Neural cell (in vitro differentiated cells): ENCODE measurements around the gene SRP54.

ENCODE experiments used
- EP300 ChIP-seq: fragments of 450-650 bp; conservative IDR thresholded peaks from 2 replicates; pipeline ENCODE4 v1.6.1; 2014; ENCODE audit warnings: antibody characterized with exemption, mild to moderate bottlenecking, moderate library complexity; ENCODE audit not compliant: poor library complexity, severe bottlenecking
- EZH2 ChIP-seq: fragments of 200-600, 300-800 bp; shearing (Covaris generic), sonication (generic); IDR thresholded peaks from 2 replicates; pipeline ENCODE4 v1.6.1; 2014; ENCODE audit warnings: antibody characterized with exemption, low read length, borderline replicate concordance, mild to moderate bottlenecking; ENCODE audit not compliant: insufficient read depth, poor library complexity, severe bottlenecking
- POLR2AphosphoS5 ChIP-seq: IDR thresholded peaks from 2 replicates; pipeline ENCODE4 v1.6.1; 2012
- RAD21 ChIP-seq: fragments of 450-650 bp; conservative IDR thresholded peaks from 2 replicates; pipeline ENCODE4 v1.6.1; 2014; ENCODE audit warnings: antibody characterized with exemption, mild to moderate bottlenecking, moderate library complexity
- TAF1 ChIP-seq: IDR thresholded peaks from 2 replicates; pipeline ENCODE4 v1.6.1; 2012; ENCODE audit warnings: low read depth
- TF ChIP-seq, protein P1 (sequence below): fragments of 450-650 bp; IDR thresholded peaks from 2 replicates; pipeline ENCODE4 v1.5.1; 2014; ENCODE audit warnings: antibody characterized with exemption, mild to moderate bottlenecking, moderate library complexity; ENCODE audit not compliant: poor library complexity, severe bottlenecking
- TF ChIP-seq, protein P2 (sequence below): IDR thresholded peaks from 2 replicates; pipeline ENCODE4 v1.6.1; 2012; ENCODE audit warnings: borderline replicate concordance

GRCh38 chr14:34971801-34972200 lies 11.0 kb upstream of the SRP54 start:
- TF ChIP-seq EP300, result no peak
- TF ChIP-seq, protein P1, sequence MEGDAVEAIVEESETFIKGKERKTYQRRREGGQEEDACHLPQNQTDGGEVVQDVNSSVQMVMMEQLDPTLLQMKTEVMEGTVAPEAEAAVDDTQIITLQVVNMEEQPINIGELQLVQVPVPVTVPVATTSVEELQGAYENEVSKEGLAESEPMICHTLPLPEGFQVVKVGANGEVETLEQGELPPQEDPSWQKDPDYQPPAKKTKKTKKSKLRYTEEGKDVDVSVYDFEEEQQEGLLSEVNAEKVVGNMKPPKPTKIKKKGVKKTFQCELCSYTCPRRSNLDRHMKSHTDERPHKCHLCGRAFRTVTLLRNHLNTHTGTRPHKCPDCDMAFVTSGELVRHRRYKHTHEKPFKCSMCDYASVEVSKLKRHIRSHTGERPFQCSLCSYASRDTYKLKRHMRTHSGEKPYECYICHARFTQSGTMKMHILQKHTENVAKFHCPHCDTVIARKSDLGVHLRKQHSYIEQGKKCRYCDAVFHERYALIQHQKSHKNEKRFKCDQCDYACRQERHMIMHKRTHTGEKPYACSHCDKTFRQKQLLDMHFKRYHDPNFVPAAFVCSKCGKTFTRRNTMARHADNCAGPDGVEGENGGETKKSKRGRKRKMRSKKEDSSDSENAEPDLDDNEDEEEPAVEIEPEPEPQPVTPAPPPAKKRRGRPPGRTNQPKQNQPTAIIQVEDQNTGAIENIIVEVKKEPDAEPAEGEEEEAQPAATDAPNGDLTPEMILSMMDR, result no peak
- no peak for TF ChIP-seq TAF1
- no peak for TF ChIP-seq EZH2
- TF ChIP-seq POLR2AphosphoS5, result no peak
- TF ChIP-seq, protein P2, sequence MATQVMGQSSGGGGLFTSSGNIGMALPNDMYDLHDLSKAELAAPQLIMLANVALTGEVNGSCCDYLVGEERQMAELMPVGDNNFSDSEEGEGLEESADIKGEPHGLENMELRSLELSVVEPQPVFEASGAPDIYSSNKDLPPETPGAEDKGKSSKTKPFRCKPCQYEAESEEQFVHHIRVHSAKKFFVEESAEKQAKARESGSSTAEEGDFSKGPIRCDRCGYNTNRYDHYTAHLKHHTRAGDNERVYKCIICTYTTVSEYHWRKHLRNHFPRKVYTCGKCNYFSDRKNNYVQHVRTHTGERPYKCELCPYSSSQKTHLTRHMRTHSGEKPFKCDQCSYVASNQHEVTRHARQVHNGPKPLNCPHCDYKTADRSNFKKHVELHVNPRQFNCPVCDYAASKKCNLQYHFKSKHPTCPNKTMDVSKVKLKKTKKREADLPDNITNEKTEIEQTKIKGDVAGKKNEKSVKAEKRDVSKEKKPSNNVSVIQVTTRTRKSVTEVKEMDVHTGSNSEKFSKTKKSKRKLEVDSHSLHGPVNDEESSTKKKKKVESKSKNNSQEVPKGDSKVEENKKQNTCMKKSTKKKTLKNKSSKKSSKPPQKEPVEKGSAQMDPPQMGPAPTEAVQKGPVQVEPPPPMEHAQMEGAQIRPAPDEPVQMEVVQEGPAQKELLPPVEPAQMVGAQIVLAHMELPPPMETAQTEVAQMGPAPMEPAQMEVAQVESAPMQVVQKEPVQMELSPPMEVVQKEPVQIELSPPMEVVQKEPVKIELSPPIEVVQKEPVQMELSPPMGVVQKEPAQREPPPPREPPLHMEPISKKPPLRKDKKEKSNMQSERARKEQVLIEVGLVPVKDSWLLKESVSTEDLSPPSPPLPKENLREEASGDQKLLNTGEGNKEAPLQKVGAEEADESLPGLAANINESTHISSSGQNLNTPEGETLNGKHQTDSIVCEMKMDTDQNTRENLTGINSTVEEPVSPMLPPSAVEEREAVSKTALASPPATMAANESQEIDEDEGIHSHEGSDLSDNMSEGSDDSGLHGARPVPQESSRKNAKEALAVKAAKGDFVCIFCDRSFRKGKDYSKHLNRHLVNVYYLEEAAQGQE, result no peak
- no peak for TF ChIP-seq RAD21
